ENCODE measurements around the gene CDKL5.
A peak's percentile ranks its signal among the peaks of the same experiment; 100 is the strongest.

Gene CDKL5

DNA sequence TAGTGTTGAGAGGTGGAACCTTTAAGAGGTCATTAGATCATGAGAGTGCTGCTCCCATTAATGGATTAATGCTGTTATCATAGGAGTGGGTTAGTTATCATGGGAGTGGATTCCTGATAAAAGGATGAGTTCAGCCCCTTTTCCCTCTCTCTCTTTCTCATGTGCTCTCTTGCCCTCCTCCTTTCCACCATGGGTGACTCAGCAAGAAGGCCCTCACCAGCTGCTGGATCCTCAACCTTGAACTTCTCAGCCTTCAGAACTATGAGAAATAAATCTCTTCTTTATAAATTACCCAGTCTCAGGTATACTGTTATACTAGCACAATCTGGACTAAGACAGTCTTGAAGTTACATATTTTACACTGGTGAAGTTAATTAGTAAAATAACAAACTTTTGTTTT is 10.0 kb upstream of the CDKL5 start:
- H3K4me1 ChIP-seq (ENCODE audit: low read length) = no peaks in the 10 kb centered on the region
- no peaks in the 10 kb centered on the region for H3K9me3 ChIP-seq (ENCODE audit: insufficient read depth, low read length)
- no peaks in the 10 kb centered on the region for H3K79me2 ChIP-seq (ENCODE audit: low read length)
- no peak overlapping the region for H3K4me2 ChIP-seq (ENCODE audit: low read length)
- no peak overlapping the region for H3K9ac ChIP-seq (ENCODE audit: low read length)
- no peak overlapping the region for H3K4me3 ChIP-seq (ENCODE audit: low read length)
- TF ChIP-seq EZH2phosphoT487 (IDR thresholded peaks at IDR 0.05; ENCODE audit: low read depth) = no peak
- no peak for TF ChIP-seq CTCF (IDR thresholded peaks at IDR 0.05; ENCODE audit: low read depth, low read length)
- no peaks in the 10 kb centered on the region for H3K36me3 ChIP-seq (replicated peaks; ENCODE audit: low read depth, low read length)
- no peak overlapping the region for H3K27ac ChIP-seq (ENCODE audit: low read length)
- H4K20me1 ChIP-seq (ENCODE audit: insufficient read depth, low read length) = no peaks in the 10 kb centered on the region
- H3K27me3 ChIP-seq (ENCODE audit: low read depth, low read length) = no peaks in the 10 kb centered on the region
- no peak overlapping the region for H2AFZ ChIP-seq (ENCODE audit: low read depth, low read length)

DNA sequence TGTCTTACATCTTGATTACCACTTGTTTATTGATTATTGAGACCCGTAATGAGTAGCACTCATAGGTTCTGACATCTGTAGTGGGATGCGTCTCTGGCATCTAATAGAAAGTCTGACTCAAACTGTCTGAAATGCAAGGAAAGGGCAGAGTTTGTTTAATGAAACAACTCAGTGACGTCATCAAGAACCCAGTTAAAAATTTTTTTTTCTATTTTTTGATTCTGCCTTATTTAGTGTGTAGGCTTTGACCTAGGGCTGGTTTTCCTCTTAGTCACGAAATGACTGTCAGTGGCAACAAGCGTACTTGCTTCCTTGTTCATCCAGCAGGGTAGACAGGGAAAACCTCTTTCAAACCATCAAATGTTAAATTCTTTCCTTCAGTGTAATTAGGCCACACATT is 3.1 kb upstream of the CDKL5 start:
- no peaks in the 10 kb centered on the region for H3K9me3 ChIP-seq (ENCODE audit: insufficient read depth, low read length)
- H2AFZ ChIP-seq (ENCODE audit: low read depth, low read length) = no peak overlapping the region
- TF ChIP-seq EZH2phosphoT487 (IDR thresholded peaks at IDR 0.05; ENCODE audit: low read depth) (no peak), CTCF (IDR thresholded peaks at IDR 0.05; ENCODE audit: low read depth, low read length) (no peak)
- H4K20me1 ChIP-seq (ENCODE audit: insufficient read depth, low read length) = no peaks in the 10 kb centered on the region
- no peak overlapping the region for H3K9ac ChIP-seq (ENCODE audit: low read length)
- no peak overlapping the region for H3K4me3 ChIP-seq (ENCODE audit: low read length)
- H3K79me2 ChIP-seq (ENCODE audit: low read length) = no peaks in the 10 kb centered on the region
- peaks cover 8% of the 10 kb centered on the region; the same call in 1 of the 2 replicates for H3K27me3 ChIP-seq (ENCODE audit: low read depth, low read length)
- peaks cover 11% of the 10 kb centered on the region for H3K4me1 ChIP-seq (ENCODE audit: low read length)
- H3K27ac ChIP-seq (ENCODE audit: low read length) = no peak overlapping the region
- H3K4me2 ChIP-seq (ENCODE audit: low read length) = no peak overlapping the region
- no peaks in the 10 kb centered on the region for H3K36me3 ChIP-seq (replicated peaks; ENCODE audit: low read depth, low read length)

- Histone ChIP-seq H3K4me2 (ENCODE audit: low read length) (no peak overlapping the region), H3K27me3 (ENCODE audit: low read depth, low read length) (peaks cover 10% of the 10 kb centered on the region), H4K20me1 (ENCODE audit: insufficient read depth, low read length) (no peaks in the 10 kb centered on the region), H3K27ac (ENCODE audit: low read length) (no peak overlapping the region), H3K9me3 (ENCODE audit: insufficient read depth, low read length) (no peaks in the 10 kb centered on the region), H2AFZ (ENCODE audit: low read depth, low read length) (no peak overlapping the region), H3K79me2 (ENCODE audit: low read length) (no peaks in the 10 kb centered on the region), H3K4me3 (ENCODE audit: low read length) (no peak overlapping the region), H3K36me3 (replicated peaks; ENCODE audit: low read depth, low read length) (no peaks in the 10 kb centered on the region), H3K4me1 (ENCODE audit: low read length) (peaks cover 11% of the 10 kb centered on the region), H3K9ac (ENCODE audit: low read length) (no peak overlapping the region)
- no peak for TF ChIP-seq EZH2phosphoT487 (IDR thresholded peaks at IDR 0.05; ENCODE audit: low read depth)
- no peak for TF ChIP-seq CTCF (IDR thresholded peaks at IDR 0.05; ENCODE audit: low read depth, low read length)
Observed at GRCh38 chrX:18422886-18423285, 2.5 kb upstream of the CDKL5 start.

DNA sequence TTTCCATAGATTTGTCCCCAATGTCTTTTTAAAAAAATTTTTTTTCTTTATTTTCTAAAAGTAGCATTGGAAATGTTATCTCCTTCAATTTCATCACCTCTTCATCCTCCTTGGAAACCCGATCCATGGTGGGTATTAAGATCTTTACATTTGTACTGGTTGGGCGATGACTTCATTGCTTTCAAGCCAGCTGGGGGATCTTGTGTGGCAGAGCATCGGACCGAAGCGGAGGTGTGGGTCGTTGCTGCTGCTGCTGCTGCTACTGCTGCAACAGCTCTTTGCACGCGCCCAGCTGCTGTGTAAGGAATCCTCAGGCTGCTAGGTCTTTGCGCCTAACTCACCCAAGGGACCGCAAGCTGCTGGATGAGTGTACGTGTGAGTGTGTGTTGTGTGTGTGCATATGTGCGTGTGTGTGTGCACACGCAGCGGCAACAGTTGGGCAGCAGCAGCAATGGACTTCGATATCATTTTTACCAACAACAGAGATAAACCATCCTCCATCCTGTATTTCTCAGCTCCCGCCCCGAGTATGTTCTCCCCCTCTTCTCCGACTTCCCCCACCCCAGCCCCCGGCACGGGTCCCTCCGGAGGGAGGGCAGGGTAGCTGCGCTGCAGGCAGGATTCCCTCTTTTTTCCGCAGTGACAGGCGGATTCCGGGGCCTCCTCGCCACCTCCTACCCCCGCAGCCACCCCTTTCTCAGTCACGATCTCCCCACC is 768 bp upstream of the CDKL5 start:
- no peaks in the 10 kb centered on the region for H3K36me3 ChIP-seq (replicated peaks; ENCODE audit: low read depth, low read length)
- peak overlapping the region; percentile 98 for H3K4me2 ChIP-seq (ENCODE audit: low read length)
- H3K4me3 ChIP-seq (ENCODE audit: low read length) = peak overlapping the region; percentile 92
- peaks cover 13% of the 10 kb centered on the region for H3K27me3 ChIP-seq (ENCODE audit: low read depth, low read length)
- TF ChIP-seq EZH2phosphoT487 (IDR thresholded peaks at IDR 0.05; ENCODE audit: low read depth) = no peak
- no peak for TF ChIP-seq CTCF (IDR thresholded peaks at IDR 0.05; ENCODE audit: low read depth, low read length)
- H3K4me1 ChIP-seq (ENCODE audit: low read length) = peaks cover 11% of the 10 kb centered on the region
- no peaks in the 10 kb centered on the region for H3K9me3 ChIP-seq (ENCODE audit: insufficient read depth, low read length)
- H4K20me1 ChIP-seq (ENCODE audit: insufficient read depth, low read length) = no peaks in the 10 kb centered on the region
- H3K9ac ChIP-seq (ENCODE audit: low read length) = peak overlapping the region; percentile 43
- peak overlapping the region; percentile 90 for H2AFZ ChIP-seq (ENCODE audit: low read depth, low read length)
- H3K79me2 ChIP-seq (ENCODE audit: low read length) = no peaks in the 10 kb centered on the region
- H3K27ac ChIP-seq (ENCODE audit: low read length) = no peak overlapping the region

Data from OCI-LY3 (cell line).